SK-N-SH (cell line): ENCODE results near the gene PKP4. TPM values are rescaled to one million over a fixed set of nuclear protein-coding genes. Genes with fewer than 3 reads are reported as not detected.

ENCODE experiments used
- CTCF ChIA-PET: fragments of 300-600, 350-600 bp; formaldehyde crosslinking; extraction: SDS; loops from one replicate; lab custom pipeline; 2021; lab: Yijun Ruan, JAX
- POLR2A ChIA-PET: fragments of 350-600 bp; sonication (Branson Sonifier 250); formaldehyde crosslinking; extraction: SDS; loops from one replicate; lab custom pipeline; 2020; ENCODE audit warnings: antibody characterized with exemption, inconsistent platforms; lab: Yijun Ruan, JAX
- DNase-seq: peaks from one replicate; pipeline ENCODE4 v3.0.0; 2012
- H2AFZ ChIP-seq: fragments of 200-600 bp; sonication (generic); 2 replicates; pipeline ENCODE4 v1.8.1; 2016; ENCODE audit warnings: antibody characterized with exemption, mild to moderate bottlenecking, low read depth
- H3F3A ChIP-seq: fragments of 200-600 bp; sonication (generic); replicated peaks from 2 replicates; pipeline ENCODE3; 2016; ENCODE audit warnings: antibody characterized with exemption, mild to moderate bottlenecking; ENCODE audit not compliant: insufficient read depth
- H3K27ac ChIP-seq, 2 experiments: fragments of 200-500 bp in 1 of 2; fragments of 200-600 bp in 1 of 2; sonication (Bioruptor generic) in 1 of 2; sonication (generic), shearing (Covaris generic) in 1 of 2; 2 replicates each; pipeline versions ENCODE4 v1.5.1 to v1.6.1; 2014 to 2016; ENCODE audit warnings: low read depth in 2 of 2, inconsistent platforms in 1 of 2, low read length in 1 of 2, mild to moderate bottlenecking in 1 of 2, mixed read lengths in 1 of 2
- H3K27me3 ChIP-seq: fragments of 200-600 bp; sonication (generic), shearing (Covaris generic); 2 replicates; pipeline ENCODE4 v1.6.1; 2016; ENCODE audit warnings: mixed run types; ENCODE audit not compliant: insufficient read depth
- H3K36me3 ChIP-seq, 2 experiments: fragments of 200-500 bp in 1 of 2; fragments of 200-600 bp in 1 of 2; sonication (Bioruptor generic) in 1 of 2; sonication (generic) in 1 of 2; replicated peaks in 1 of 2; 2 replicates each; pipeline versions ENCODE3 to v1.5.1; 2014 to 2016; ENCODE audit warnings: low read length in 1 of 2, mild to moderate bottlenecking in 1 of 2; ENCODE audit not compliant: insufficient read depth in 2 of 2, control insufficient read depth in 1 of 2
- H3K4me1 ChIP-seq, 2 experiments: fragments of 200-500 bp in 1 of 2; fragments of 200-600 bp in 1 of 2; sonication (Bioruptor generic) in 1 of 2; sonication (generic), shearing (Covaris generic) in 1 of 2; 2 replicates each; pipeline versions ENCODE4 v1.5.1 to v1.6.1; 2014 to 2016; ENCODE audit warnings: low read depth in 1 of 2, low read length in 1 of 2, mixed run types in 1 of 2; ENCODE audit not compliant: insufficient read depth in 2 of 2, control insufficient read depth in 1 of 2
- H3K4me2 ChIP-seq: fragments of 200-600 bp; sonication (generic), shearing (Covaris generic); 2 replicates; pipeline ENCODE4 v1.6.1; 2017; ENCODE audit warnings: mixed run types
- H3K4me3 ChIP-seq, 2 experiments: fragments of 200-500 bp in 1 of 2; fragments of 200-600 bp in 1 of 2; sonication (Bioruptor generic) in 1 of 2; sonication (generic), shearing (Covaris generic) in 1 of 2; 2 replicates each; pipeline versions ENCODE4 v1.5.1 to v1.8.1; 2014 to 2016; ENCODE audit warnings: low read depth in 2 of 2, inconsistent platforms in 1 of 2, low read length in 1 of 2, mild to moderate bottlenecking in 1 of 2, mixed read lengths in 1 of 2, moderate library complexity in 1 of 2
- H3K79me2 ChIP-seq: fragments of 200-600 bp; sonication (generic); 2 replicates; pipeline ENCODE4 v1.8.1; 2017; ENCODE audit warnings: mild to moderate bottlenecking; ENCODE audit not compliant: insufficient read depth
- H3K9ac ChIP-seq: fragments of 200-600 bp; sonication (generic); 2 replicates; pipeline ENCODE4 v1.6.1; 2017; ENCODE audit warnings: mixed run types
- H3K9me2 ChIP-seq: fragments of 200-600 bp; sonication (generic); 2 replicates; pipeline ENCODE4 v1.6.1; 2017; ENCODE audit warnings: mixed run types
- H3K9me3 ChIP-seq: fragments of 200-600 bp; sonication (generic); 2 replicates; pipeline ENCODE4 v1.6.1; 2017; ENCODE audit warnings: mixed run types, mild to moderate bottlenecking, moderate library complexity
- H4K20me1 ChIP-seq: fragments of 200-600 bp; sonication (generic); 2 replicates; pipeline ENCODE4 v1.6.1; 2017; ENCODE audit warnings: mild to moderate bottlenecking, mixed run types; ENCODE audit not compliant: insufficient read depth
- SMC3 ChIP-seq: IDR thresholded peaks from 2 replicates; pipeline ENCODE4 v1.6.1; 2012; ENCODE audit warnings: low read depth, low read length, improper control_type of control experiment
- TCF12 ChIP-seq: IDR thresholded peaks from 2 replicates; pipeline ENCODE4 v1.4.0; 2012
- ZBTB33 ChIP-seq: IDR thresholded peaks from 2 replicates; pipeline ENCODE4 v1.4.0; 2012; ENCODE audit warnings: low read depth, borderline replicate concordance
- WGBS: methylation state at CpG from one replicate; pipeline ENCODE4 v1.1.6; 2017; ENCODE audit warnings: low lambda C conversion rate; 5-methylcytosine and 5-hydroxymethylcytosine counted together
- polyA plus RNA-seq, 3 experiments: library from polyadenylated mRNA; depleted of rRNA; stranded (reverse); fragments of >200 nt; gene quantifications; 2 replicates each; pipeline ENCODE4 v1.2.3, GENCODE V29; 2012
- TF ChIP-seq, protein P1 (sequence below): fragments of 200-600 bp; sonication (generic); IDR thresholded peaks from 2 replicates; pipeline ENCODE4 v1.6.1; 2017; ENCODE audit warnings: antibody characterized with exemption, mild to moderate bottlenecking, moderate library complexity
- TF ChIP-seq, protein P2 (sequence below): fragments of 150-350 bp; IDR thresholded peaks from 2 replicates; pipeline ENCODE4 v1.6.1; 2017; ENCODE audit warnings: antibody characterized with exemption, low read length, low read depth, borderline replicate concordance

The PKP4 gene
- polyA plus RNA-seq, 1 of the 3 experiments (the other 2 are of a cell fraction): 10.9 TPM

- H3K79me2 ChIP-seq: no peaks in the 10 kb centered on the region
- no peak overlapping the region for H3K4me2 ChIP-seq
- TF ChIP-seq SMC3 (no peak), TCF12 (no peak)
- TF ChIP-seq, all 33 proteins: peak for 0
- CTCF ChIA-PET: interaction anchor here (0.7 to 2.0 kb wide), 5 partner anchors 90 to 1163 kb away, joined by 3 to 10 read pairs (median 3); no protein-coding TSS in a partner anchor
- no peaks in the 10 kb centered on the region for H3K9me3 ChIP-seq
- no peak overlapping the region for H3K27ac ChIP-seq
- H3K9me2 ChIP-seq: no peaks in the 10 kb centered on the region
- no peaks in the 10 kb centered on the region for H3K27me3 ChIP-seq
- DNase-seq: peak; percentile 11
- no peak overlapping the region for H3K4me3 ChIP-seq
- no peak overlapping the region for H2AFZ ChIP-seq
- no peaks in the 10 kb centered on the region for H4K20me1 ChIP-seq
- peaks cover 2 to 4% of the 10 kb centered on the region in 2 experiments for H3K36me3 ChIP-seq
- no peaks in the 10 kb centered on the region for H3F3A ChIP-seq
- 60% methylated on average over 3 of the region's 3 CpGs for WGBS
- no peak overlapping the region for H3K9ac ChIP-seq
- POLR2A ChIA-PET: no interaction called here
- peaks cover 0 to 10% of the 10 kb centered on the region in 2 experiments; a peak in 1 of 4 replicates for H3K4me1 ChIP-seq
These were observed 198.9 kb downstream of the PKP4 start for GRCh38 chr2:158655628-158656027.

DNA sequence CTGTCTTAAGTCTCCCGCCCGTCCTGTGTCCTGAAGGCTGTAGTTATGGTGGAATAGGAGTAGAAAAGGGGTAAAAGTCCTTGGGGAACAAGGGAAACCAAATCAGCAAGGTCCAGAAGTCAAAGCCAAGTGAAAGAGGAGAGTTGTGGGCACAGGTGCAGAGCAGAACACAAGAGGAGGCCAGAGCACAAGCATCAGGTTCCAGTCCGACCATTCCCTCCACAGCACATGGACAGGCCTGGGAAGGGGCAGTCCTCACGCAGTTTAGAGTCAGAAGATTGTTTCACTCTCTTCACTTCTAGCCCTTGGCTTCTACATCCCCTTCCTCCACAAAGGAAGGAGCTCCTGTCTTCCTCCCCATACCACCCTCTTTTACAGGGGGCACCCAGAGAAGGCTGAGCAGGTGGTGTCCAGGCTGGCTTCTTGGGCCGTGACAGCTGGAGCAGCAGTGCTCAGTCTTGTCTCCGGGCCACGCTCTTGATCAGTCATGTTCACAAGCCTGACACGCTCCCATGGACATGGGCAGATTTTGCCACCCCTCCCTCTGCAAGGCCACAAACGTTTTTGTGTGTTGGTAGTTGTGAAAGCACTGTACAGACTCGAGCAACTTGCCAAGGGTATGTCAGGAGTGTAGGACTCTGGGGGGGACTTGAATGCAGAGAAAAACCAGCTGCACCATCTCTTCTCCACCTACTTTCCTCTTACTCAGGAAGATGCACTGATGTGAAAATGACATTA, 199.9 kb downstream of the PKP4 start:
- no peak for DNase-seq
- H3K9me3 ChIP-seq: no peaks in the 10 kb centered on the region
- POLR2A ChIA-PET: no interaction called here
- peaks cover 2 to 6% of the 10 kb centered on the region in 2 experiments for H3K36me3 ChIP-seq
- no peaks in the 10 kb centered on the region for H3K79me2 ChIP-seq
- H4K20me1 ChIP-seq: no peaks in the 10 kb centered on the region
- CTCF ChIA-PET: interaction anchor here (0.9 to 2.0 kb wide), 5 partner anchors 10 to 632 kb away, joined by 3 to 10 read pairs (median 3); no protein-coding TSS in a partner anchor
- no peak overlapping the region for H3K9ac ChIP-seq
- no peaks in the 10 kb centered on the region for H3F3A ChIP-seq
- no peak overlapping the region for H2AFZ ChIP-seq
- no peaks in the 10 kb centered on the region for H3K9me2 ChIP-seq
- no peak overlapping the region for H3K27ac ChIP-seq
- no peak for TF ChIP-seq ZBTB33
- TF ChIP-seq, protein P1, sequence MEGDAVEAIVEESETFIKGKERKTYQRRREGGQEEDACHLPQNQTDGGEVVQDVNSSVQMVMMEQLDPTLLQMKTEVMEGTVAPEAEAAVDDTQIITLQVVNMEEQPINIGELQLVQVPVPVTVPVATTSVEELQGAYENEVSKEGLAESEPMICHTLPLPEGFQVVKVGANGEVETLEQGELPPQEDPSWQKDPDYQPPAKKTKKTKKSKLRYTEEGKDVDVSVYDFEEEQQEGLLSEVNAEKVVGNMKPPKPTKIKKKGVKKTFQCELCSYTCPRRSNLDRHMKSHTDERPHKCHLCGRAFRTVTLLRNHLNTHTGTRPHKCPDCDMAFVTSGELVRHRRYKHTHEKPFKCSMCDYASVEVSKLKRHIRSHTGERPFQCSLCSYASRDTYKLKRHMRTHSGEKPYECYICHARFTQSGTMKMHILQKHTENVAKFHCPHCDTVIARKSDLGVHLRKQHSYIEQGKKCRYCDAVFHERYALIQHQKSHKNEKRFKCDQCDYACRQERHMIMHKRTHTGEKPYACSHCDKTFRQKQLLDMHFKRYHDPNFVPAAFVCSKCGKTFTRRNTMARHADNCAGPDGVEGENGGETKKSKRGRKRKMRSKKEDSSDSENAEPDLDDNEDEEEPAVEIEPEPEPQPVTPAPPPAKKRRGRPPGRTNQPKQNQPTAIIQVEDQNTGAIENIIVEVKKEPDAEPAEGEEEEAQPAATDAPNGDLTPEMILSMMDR: no peak
- TF ChIP-seq, protein P2, sequence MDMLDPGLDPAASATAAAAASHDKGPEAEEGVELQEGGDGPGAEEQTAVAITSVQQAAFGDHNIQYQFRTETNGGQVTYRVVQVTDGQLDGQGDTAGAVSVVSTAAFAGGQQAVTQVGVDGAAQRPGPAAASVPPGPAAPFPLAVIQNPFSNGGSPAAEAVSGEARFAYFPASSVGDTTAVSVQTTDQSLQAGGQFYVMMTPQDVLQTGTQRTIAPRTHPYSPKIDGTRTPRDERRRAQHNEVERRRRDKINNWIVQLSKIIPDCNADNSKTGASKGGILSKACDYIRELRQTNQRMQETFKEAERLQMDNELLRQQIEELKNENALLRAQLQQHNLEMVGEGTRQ: no peak
- TF ChIP-seq, all 33 proteins: peak for 0
- Histone ChIP-seq H3K4me1 (peaks cover 0 to 10% of the 10 kb centered on the region in 2 experiments; a peak in 1 of 4 replicates), H3K4me2 (no peak overlapping the region), H3K27me3 (no peaks in the 10 kb centered on the region), H3K4me3 (no peak overlapping the region)
- WGBS: 97% methylated on average over 8 of the region's 10 CpGs
